HTERT RPE-1 (cell line): ENCODE data around the gene LAMTOR1.
"Not testable (repeated sequence)": the region's sequence is repeated elsewhere in the genome, so short reads cannot be mapped to it uniquely, and the experiment has no call there.

Experiments used
- in situ Hi-C: fragments of 300-500 bp; cut with MboI; formaldehyde crosslinking; loops from 4 replicates; pipeline ENCODE4 v1.14.3; 2020; ENCODE audit warnings: low sequenced_read_pairs

Gene LAMTOR1

DNA sequence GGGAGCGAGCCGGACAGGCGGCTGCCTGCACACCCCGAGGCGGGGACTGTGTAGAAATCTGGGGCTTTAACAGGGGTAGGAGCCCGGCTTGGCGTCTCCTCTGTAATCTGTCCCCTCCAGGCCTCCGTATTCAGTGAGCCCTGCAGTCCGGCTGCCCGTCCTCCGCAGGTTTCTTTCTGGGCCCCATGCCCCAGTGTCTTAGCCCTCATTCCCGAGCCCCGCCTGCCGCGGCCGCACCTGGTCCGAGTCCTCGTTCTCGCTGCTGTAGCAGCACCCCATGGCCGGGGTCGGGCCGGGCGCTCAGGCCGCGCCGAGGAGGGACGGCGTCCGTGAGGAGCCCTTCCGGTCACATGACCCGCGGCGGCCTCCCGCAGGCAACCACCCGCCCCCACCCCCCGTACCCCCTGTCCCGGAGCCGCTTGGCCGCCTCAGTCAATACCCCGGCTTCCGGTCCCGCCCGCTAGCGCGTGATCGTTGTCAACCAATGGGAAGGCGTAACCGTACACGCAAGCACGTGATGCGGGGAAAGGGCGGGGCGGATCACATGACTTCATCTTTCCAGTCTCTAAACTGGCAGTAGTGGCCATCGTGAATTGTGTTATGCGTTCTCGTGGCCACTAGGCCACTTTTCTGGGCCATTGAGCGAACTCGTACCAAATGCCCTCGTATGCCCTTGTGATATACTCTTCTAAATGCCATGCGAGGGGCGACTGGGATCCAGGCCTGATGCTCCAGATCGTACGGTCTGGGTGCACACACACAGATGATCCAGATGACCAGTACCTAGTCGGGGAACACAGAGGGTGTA lies at the start of gene LAMTOR1:
TSS of gene LAMTOR1 (minus strand) at position 352 of the 808 bp plus-strand sequence. CDS start at position 279, 73 bp downstream.
- in situ Hi-C loops: no loop called here

DNA sequence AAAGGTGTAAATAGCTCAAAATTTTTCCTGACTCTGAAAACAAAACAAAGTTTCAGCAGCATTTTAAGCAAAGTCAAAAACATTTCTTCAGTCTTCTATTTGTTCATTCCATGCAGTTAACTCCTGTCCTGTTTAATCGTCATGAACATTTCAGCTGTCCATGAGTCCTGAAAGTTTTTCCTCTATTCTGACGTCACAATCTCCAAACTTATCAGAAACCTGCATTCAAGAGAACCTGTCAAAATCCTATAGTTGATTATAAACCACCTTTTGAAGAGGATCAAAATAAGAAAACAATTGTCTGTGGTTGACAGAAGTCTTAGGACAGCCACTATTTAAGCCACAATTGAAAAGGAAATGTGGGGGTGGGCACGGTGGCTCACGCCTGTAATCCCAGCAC lies 47.8 kb upstream of the LAMTOR1 start:
- in situ Hi-C loops: no loop called here

DNA sequence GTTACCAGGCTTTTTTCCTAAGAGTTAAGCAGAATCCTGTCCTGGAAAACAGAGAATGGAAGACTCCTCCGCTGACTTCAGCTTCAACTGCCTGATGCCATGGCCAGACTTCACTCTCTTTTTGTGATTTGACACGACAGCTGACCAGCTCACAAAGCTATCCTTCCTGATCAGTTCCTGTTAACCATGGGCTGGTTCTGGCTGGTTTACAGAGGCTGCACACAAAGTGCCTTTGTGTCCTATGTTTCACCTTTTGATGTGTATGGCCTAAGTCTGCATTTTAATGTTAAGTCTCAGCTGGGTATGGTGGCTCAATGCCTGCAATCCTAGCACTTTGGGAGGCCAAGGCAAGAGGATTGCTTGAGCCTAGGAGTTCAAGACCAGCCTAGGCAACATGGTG lies 43.5 kb upstream of the LAMTOR1 start:
- in situ Hi-C loops: no loop called here

DNA sequence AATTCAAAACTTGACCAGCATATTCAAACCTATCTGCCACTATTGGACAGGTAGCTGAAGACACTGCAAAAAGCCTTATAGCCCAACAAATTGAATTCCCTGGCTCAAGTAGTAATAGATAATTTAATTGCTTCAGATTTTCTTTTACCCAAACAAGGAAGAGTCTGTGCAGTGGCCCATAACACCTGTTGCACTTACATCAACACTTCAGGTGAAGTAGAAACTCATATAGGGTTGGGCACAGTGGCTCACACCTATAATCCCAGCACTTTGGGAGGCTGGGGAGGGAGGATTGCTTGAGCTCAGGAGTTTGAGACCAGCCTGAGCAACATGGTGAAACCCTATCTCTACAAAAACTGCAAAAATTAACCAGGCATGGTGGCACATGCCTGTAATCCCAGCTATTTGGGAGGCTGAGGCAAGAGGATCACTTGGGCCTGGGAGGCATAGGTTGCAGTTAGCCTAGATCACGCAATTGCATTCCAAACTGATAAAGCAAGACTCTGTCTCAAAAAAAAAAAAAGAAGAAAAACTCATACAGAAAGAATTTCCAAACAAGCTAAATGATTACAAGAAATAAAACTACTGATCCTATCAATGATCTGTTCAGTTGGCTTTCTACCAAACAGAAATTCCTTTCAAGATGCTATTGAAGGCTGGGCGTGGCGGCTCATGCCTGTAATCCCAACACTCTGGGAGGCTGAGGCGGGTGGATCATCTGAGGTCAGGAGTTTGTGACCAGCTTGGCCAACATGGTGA lies 41.9 kb upstream of the LAMTOR1 start:
- in situ Hi-C loops: no loop called here

GRCh38 chr11:72142543-72142942 lies 39.4 kb upstream of the LAMTOR1 start:
- in situ Hi-C loops: not testable (repeated sequence)

DNA sequence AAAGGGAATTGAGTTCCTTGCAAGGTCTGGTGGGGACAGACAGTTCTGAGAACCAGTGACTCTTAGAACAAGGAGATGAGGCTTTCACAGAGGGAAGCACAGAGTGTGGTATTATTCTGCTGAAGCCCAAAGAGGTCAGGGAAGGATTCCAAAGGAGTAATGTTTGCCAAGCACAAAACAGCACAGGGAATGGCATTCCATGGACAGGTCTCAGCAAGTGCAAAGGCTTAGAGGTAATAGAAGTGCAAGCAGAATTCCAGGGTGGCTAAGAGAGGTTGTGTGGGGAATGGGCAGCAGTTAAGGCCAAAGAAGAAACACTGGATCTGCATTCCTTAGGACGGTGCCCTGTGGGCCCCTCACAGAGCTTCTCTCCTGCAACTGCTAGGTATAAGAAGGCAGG lies 39.0 kb upstream of the LAMTOR1 start:
- in situ Hi-C loops: not testable (repeated sequence)

GRCh38 chr11:72141066-72141465 lies 38.0 kb upstream of the LAMTOR1 start:
- in situ Hi-C loops: no loop called here

- in situ Hi-C loops: no loop called here
These were observed 37.6 kb upstream of the LAMTOR1 start for GRCh38 chr11:72140661-72141060.

GRCh38 chr11:72139500-72139899 lies 36.4 kb upstream of the LAMTOR1 start:
- in situ Hi-C loops: no loop called here

DNA sequence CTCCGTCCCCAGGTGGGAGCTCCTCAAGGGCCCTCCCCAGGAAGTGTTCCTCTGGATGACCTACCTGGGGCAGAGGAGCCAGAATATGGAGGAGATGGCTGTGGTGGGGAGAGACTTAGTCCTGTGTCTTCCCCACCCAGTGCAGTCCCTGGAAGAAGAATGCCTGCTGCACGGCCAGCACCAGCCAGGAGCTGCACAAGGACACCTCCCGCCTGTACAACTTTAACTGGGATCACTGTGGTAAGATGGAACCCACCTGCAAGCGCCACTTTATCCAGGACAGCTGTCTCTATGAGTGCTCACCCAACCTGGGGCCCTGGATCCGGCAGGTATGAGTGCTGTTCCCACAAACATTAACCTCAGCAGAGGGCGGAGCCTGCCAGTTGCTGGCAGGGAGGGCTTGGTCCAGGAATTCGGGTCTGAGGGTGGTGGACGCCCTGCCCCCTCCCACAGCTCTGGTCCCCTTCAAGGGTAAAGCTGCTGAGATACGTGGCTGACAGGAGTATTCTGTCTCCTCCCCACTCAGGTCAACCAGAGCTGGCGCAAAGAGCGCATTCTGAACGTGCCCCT lies 35.8 kb upstream of the LAMTOR1 start:
- in situ Hi-C loops: no loop called here

DNA sequence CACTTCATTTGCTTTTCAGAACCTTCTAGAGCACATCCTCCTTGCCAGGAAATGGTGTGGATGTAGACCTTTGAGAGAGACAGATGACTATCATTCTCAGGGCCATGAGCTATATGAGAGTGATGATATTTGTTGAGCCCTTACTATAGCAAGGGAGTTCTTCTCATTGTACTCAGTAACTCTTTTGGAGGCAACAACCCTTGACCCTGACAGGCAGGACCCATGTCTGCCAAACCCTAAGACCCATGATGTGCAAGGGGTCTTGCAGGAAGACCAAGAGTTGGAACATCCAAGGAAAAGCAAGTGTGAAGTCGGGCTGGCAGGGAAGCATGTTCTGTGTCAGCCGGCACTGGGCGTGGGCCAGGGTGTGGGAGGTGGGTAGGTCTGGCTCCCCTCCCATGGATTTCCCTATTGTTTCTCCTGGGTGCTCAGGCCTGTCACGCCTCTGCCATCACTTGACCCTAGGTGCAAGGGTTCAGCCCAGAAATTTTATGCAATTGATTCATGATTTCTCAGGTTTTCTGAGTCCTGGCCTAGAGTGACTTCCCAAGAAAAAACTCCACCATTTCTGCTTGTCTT lies 33.7 kb upstream of the LAMTOR1 start:
- in situ Hi-C loops: no loop called here

GRCh38 chr11:72135891-72136683 lies 33.0 kb upstream of the LAMTOR1 start:
- in situ Hi-C loops: no loop called here

GRCh38 chr11:72135473-72135872 lies 32.4 kb upstream of the LAMTOR1 start, which contains the start of gene FOLR3:
FOLR3 (plus strand) TSS chr11:72135725; CDS start chr11:72135953, 228 bp downstream.
- in situ Hi-C loops: not testable (repeated sequence)

GRCh38 chr11:72132646-72133045 lies 29.5 kb upstream of the LAMTOR1 start:
- in situ Hi-C loops: no loop called here

DNA sequence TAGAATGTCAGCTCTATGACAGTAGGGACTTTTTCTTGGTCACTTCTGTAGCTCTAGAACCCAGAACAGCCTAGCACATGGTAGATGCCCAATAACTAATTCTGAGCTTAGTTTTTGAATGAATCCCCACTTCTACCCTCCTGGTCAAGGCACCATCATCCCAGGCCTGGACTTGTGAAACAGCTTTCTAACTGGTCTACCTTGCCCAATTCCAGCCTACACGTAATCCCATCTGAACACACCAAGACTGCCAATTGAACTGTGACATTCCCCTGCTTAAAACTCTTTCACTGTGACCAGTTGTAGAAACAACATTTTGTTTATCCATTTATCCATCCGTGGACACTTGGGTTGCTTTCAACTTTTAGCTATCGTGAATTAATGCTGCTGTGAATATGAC lies 26.3 kb upstream of the LAMTOR1 start:
- in situ Hi-C loops: no loop called here

DNA sequence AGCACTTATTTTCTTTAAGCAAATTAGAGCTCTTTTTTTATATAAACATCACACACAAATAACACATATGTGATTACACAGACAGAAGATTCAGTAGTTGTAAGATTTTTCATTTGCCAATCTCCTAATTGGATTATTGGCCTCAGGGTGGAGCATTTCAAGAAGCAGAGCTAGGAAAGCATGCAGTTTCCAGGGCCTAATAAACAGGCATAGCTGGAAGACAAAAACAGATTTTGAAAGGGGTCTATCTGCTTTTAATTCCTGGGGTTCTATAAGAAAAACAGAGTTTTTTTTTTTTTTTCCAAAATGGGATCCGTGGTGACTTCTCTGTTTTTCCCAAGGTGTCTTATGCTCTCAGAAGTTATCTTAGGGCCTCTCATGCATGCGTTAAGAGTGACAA lies 24.8 kb upstream of the LAMTOR1 start:
- in situ Hi-C loops: no loop called here

DNA sequence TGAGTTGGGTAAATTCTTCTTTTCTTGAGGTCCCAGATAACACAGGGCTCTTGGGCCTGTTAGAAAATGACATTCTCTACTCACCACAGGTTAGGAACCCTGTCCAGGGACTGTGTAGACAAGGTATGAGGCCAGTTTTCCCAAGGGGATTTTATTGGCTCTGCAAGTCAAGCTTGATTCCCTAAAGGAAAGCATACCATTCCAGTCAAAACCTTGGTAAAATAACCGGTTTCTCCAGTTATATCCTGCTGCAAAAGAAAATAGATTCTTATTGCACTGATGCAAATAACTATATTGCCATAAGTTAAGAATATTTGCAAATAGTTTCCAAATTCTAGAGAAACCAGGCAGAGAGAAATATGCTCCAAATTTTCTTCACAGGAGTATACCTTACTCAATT lies 22.9 kb upstream of the LAMTOR1 start:
- in situ Hi-C loops: no loop called here

DNA sequence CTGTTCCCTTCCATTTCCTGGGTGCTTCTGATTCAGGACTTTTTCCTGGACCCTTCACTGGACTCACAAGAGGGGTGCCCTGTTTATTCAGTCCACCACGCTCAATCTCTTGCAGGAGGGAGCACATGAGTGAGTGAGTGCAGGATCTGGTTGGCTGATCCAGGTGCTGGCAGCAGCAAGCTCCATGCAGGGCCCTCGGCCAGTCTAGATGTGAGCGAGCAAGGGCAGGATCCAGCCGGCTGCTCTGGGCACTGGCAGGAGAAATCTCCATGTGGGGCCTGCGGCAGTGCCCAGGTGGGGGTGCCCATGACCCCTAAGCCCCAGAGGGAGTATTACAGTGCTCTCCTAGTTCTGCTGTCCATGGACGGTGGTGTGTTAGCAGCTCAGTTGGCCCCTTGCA lies 20.9 kb upstream of the LAMTOR1 start:
- in situ Hi-C loops: no loop called here

GRCh38 chr11:72123117-72123653 lies 20.1 kb upstream of the LAMTOR1 start:
- in situ Hi-C loops: no loop called here

GRCh38 chr11:72122607-72123006 lies 19.5 kb upstream of the LAMTOR1 start:
- in situ Hi-C loops: no loop called here
